Skeletal muscle tissue (tissue), 4 donors: Measurements from ENCODE around the gene GSG1L. TPM values are rescaled to one million over a fixed set of nuclear protein-coding genes. Genes with fewer than 3 reads are reported as not detected.

ENCODE experiments used
- H3K27ac ChIP-seq: one replicate; pipeline ENCODE4 v1.7.0; 2013; ENCODE audit warnings: mild to moderate bottlenecking, low read depth, low read length, inconsistent platforms
- H3K27me3 ChIP-seq, 3 donors: one replicate each; pipeline ENCODE4 v1.7.0; 2013; ENCODE audit warnings: low read length in 3 of 3; ENCODE audit not compliant: control insufficient read depth in 3 of 3, insufficient read depth in 3 of 3
- H3K36me3 ChIP-seq, 3 donors: one replicate each; pipeline ENCODE4 v1.7.0; 2013; ENCODE audit warnings: low read length in 3 of 3; ENCODE audit not compliant: control insufficient read depth in 3 of 3, insufficient read depth in 3 of 3
- H3K4me1 ChIP-seq, 3 donors: one replicate each; pipeline ENCODE4 v1.7.0; 2013; ENCODE audit warnings: low read length in 3 of 3, mild to moderate bottlenecking in 3 of 3; ENCODE audit not compliant: control insufficient read depth in 3 of 3, insufficient read depth in 3 of 3
- H3K4me3 ChIP-seq, 3 donors: one replicate each; pipeline ENCODE4 v1.7.0; 2013; ENCODE audit warnings: low read length in 3 of 3
- H3K9ac ChIP-seq, 3 donors: one replicate each; pipeline ENCODE4 v1.7.0; 2013; ENCODE audit warnings: low read length in 3 of 3, mild to moderate bottlenecking in 3 of 3, moderate library complexity in 2 of 3, low read depth in 1 of 3
- H3K9me3 ChIP-seq, 3 donors: one replicate each; pipeline ENCODE4 v1.7.0; 2013; ENCODE audit warnings: low read length in 3 of 3; ENCODE audit not compliant: control insufficient read depth in 3 of 3
- total RNA-seq: library from RNA; depleted of rRNA; stranded (reverse); fragments of >200 nt; gene quantifications from one replicate; pipeline ENCODE4 v1.2.3, GENCODE V29; 2014
- donor health status: Osteomylitis.

Gene GSG1L
- total RNA-seq, 1 donor from 2014 or later, result 2.1 TPM

DNA sequence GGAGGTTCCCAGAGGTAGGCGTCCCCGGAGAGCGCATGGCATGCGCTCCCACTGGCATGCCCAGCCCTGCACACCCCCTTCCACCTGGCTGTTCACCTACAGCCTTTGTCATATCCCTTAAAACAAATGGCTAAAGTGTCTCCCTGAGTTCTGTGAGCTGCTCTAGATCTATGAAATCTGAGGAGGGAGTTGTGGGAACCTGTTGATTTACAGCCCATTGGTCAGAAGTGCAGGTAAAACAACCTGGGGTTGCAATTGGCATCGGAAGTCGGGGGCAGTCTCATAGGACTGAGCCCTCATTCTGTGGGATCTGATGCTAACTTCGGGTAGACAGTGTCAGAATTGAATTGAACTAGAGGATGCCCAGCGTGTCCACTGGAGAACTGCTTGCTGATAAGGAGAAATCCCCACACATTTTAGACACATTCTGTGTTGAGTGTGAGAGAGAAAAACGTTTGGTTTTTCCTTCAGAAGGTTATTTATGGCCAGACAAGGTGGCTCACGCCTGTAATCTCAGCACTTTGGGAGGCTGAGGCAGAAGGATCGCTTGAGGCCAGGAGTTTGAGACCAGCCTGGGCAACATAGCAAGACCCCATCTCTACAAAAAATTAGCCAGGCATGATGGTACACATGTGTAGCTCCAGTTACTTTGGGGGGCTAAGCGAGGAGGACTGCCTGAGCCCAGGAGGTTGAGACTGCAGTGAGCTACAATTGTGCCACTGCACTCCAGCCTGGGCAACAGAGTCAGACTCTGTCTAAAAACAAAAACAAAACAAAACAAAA lies 22.1 kb upstream of the GSG1L start:
- Histone ChIP-seq H3K4me3 (no peak overlapping the region), H3K27me3 (peaks cover 0 to 5% (median 0%) of the 10 kb centered on the region in 3 donors), H3K4me1 (no peaks in the 10 kb centered on the region), H3K27ac (no peak overlapping the region), H3K9ac (no peak overlapping the region), H3K36me3 (no peaks in the 10 kb centered on the region), H3K9me3 (no peaks in the 10 kb centered on the region)

GRCh38 chr16:28084209-28084608 lies 20.7 kb upstream of the GSG1L start:
- H3K27ac ChIP-seq, result no peak overlapping the region
- H3K9ac ChIP-seq, result no peak overlapping the region
- no peaks in the 10 kb centered on the region for H3K4me1 ChIP-seq
- peaks cover 0 to 5% (median 0%) of the 10 kb centered on the region in 3 donors for H3K27me3 ChIP-seq
- no peaks in the 10 kb centered on the region for H3K9me3 ChIP-seq
- H3K4me3 ChIP-seq, result no peak overlapping the region
- no peaks in the 10 kb centered on the region for H3K36me3 ChIP-seq

DNA sequence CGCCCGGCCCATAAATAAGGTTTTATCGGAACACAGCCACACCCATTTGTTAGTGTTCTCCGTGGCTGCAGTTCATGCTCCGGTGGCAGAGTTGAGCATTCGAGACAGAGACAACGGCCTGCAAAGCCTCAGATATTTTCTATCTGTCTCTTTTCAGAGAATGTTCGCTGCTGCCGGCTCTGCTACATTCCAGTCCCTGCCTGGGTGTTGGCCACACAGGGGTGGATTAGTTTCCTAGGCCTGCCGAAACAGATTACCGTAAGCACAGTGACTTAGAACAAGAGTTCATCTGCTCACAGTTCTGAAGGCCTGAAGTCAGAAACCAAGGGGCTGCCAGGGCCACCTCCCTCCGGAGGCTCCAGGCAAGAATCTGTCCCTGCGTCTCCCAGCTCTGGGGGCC lies 19.1 kb upstream of the GSG1L start:
- Histone ChIP-seq H3K4me1 (no peaks in the 10 kb centered on the region), H3K9me3 (no peaks in the 10 kb centered on the region), H3K27ac (no peak overlapping the region), H3K4me3 (no peak overlapping the region), H3K27me3 (peaks cover 0 to 5% (median 0%) of the 10 kb centered on the region in 3 donors), H3K36me3 (no peaks in the 10 kb centered on the region), H3K9ac (no peak overlapping the region)

- Histone ChIP-seq H3K27me3 (peaks cover 0 to 5% (median 0%) of the 10 kb centered on the region in 3 donors), H3K27ac (no peak overlapping the region), H3K36me3 (no peaks in the 10 kb centered on the region), H3K4me1 (no peaks in the 10 kb centered on the region), H3K9me3 (no peaks in the 10 kb centered on the region), H3K9ac (no peak overlapping the region), H3K4me3 (no peak overlapping the region)
Observed at GRCh38 chr16:28081391-28081968, 18.0 kb upstream of the GSG1L start.

DNA sequence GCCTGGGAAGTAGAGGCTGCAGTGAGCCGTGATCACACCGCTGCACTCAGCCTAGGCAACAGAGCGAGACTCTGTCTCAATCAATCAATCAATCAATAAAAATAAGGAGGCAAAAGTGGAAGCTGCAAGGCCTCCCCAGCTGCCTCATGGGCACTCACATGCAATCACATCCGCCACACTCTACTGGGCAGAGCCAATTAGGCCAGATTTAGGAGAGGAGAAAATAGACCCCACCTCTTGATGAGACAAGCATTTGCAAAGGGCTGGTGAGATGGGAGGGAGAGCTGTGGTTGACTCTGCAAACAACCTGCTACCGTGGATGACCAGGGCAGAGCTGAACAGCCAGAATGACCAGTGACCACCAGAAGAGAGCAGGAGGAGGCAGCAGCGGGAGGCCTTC lies 14.7 kb upstream of the GSG1L start:
- Histone ChIP-seq H3K36me3 (no peaks in the 10 kb centered on the region), H3K9me3 (no peaks in the 10 kb centered on the region)

DNA sequence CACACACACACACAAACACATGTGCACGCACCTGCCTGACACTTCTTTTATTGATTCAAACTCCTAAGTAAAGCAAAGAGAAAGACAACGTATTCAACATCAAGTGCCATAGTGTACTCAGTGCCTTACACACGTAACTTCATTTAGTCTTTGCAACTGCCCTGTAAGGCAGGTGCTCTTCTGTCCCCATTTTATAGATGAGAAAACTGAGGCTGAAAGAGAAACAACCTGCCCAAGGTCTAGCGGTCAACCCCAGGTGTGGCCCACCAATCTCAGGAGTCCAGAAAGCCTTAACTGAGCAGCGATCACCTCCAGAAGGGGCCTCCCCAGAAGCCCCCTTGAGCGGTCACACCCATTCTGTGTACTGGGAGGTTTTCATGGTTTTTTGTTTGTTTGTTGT lies 10.3 kb upstream of the GSG1L start:
- no peaks in the 10 kb centered on the region for H3K9me3 ChIP-seq
- H3K27me3 ChIP-seq, result peaks cover 6 to 19% (median 7%) of the 10 kb centered on the region in 3 donors
- H3K4me3 ChIP-seq, result no peak overlapping the region
- H3K36me3 ChIP-seq, result no peaks in the 10 kb centered on the region
- H3K4me1 ChIP-seq, result peaks cover 0 to 4% (median 0%) of the 10 kb centered on the region in 3 donors
- H3K9ac ChIP-seq, result no peak overlapping the region
- H3K27ac ChIP-seq, result no peak overlapping the region

More for the DNA sequence above, 14.7 kb upstream of the GSG1L start:
- no peak overlapping the region for H3K27ac ChIP-seq
- peaks cover 0 to 9% (median 3%) of the 10 kb centered on the region in 3 donors for H3K27me3 ChIP-seq
- no peak overlapping the region for H3K9ac ChIP-seq
- no peaks in the 10 kb centered on the region for H3K4me1 ChIP-seq
- no peak overlapping the region for H3K4me3 ChIP-seq

DNA sequence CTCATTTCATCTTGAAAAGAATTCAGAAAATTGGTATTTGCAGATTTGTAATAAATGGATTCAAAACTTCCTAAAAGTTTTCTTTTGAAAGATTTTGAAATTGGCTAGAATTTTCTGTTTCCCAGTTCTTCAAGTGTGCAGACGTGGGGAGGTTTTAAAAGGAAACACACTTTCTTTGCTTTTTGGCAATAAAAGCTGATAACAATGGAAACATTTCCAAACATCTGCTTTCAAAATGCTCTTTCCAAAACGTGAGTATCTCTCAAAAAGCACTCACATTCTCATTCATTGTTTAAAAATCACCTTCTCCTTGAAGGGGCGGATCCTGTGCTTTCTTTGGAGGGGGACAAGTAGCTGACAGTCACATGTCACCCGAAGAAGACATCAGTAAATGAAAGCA lies 8.6 kb upstream of the GSG1L start:
- Histone ChIP-seq H3K36me3 (no peaks in the 10 kb centered on the region), H3K4me1 (peaks cover 11 to 14% (median 11%) of the 10 kb centered on the region in 3 donors), H3K4me3 (no peak overlapping the region), H3K9me3 (no peaks in the 10 kb centered on the region), H3K27ac (no peak overlapping the region), H3K9ac (no peak overlapping the region), H3K27me3 (peaks cover 6 to 21% (median 7%) of the 10 kb centered on the region in 3 donors)

- H3K9ac ChIP-seq, result no peak overlapping the region
- H3K36me3 ChIP-seq, result no peaks in the 10 kb centered on the region
- H3K9me3 ChIP-seq, result no peaks in the 10 kb centered on the region
Observed at GRCh38 chr16:28069971-28070794, 6.7 kb upstream of the GSG1L start.

DNA sequence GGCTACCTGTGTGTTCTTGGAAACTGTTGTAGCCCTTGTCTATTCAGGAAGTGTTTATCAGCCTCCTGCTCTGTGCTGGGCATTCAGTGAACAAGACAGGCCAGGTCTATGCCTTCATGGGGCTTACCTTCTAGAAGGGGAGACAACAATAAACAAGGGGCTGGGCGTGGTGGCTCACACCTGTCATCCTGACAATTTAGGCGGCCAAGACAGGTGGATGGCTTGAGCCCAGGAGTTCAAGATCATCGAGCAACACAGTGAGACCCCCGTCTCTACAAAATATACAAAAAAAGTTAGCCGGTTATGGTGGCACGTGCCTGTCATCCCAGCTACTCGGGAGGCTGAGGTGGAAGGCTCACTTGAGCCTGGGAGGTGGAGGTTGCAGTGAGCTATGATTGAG lies 5.5 kb upstream of the GSG1L start:
- peaks cover 16 to 25% (median 17%) of the 10 kb centered on the region in 3 donors for H3K27me3 ChIP-seq

More at GRCh38 chr16:28069971-28070794, 6.7 kb upstream of the GSG1L start:
- Histone ChIP-seq H3K4me1 (peaks cover 12 to 15% (median 12%) of the 10 kb centered on the region in 3 donors), H3K27ac (no peak overlapping the region), H3K4me3 (no peak overlapping the region), H3K27me3 (peaks cover 6 to 15% (median 7%) of the 10 kb centered on the region in 3 donors)

More for the DNA sequence above, 5.5 kb upstream of the GSG1L start:
- Histone ChIP-seq H3K9ac (no peak overlapping the region), H3K27ac (no peak overlapping the region), H3K4me1 (peaks cover 12 to 15% (median 12%) of the 10 kb centered on the region in 3 donors), H3K36me3 (no peaks in the 10 kb centered on the region), H3K4me3 (no peak overlapping the region), H3K9me3 (no peaks in the 10 kb centered on the region)
